Fibroblast of mammary gland (primary cell): Measurements from ENCODE around the gene PSMB5.

Source experiments
- DNase-seq: peaks from one replicate; pipeline ENCODE4 v3.0.0-alpha.2; 2010; ENCODE audit warnings: low read depth
- H3K4me3 ChIP-seq: 2 replicates; pipeline ENCODE4 v1.5.1; 2011; ENCODE audit warnings: low read depth, mild to moderate bottlenecking, low read length, moderate library complexity; ENCODE audit not compliant: control insufficient read depth
- CTCF ChIP-seq: conservative IDR thresholded peaks from 2 replicates; pipeline ENCODE4 v1.5.1; 2011; ENCODE audit warnings: low read depth, low read length, inconsistent platforms; ENCODE audit not compliant: control insufficient read depth, insufficient read depth

The PSMB5 gene

DNA sequence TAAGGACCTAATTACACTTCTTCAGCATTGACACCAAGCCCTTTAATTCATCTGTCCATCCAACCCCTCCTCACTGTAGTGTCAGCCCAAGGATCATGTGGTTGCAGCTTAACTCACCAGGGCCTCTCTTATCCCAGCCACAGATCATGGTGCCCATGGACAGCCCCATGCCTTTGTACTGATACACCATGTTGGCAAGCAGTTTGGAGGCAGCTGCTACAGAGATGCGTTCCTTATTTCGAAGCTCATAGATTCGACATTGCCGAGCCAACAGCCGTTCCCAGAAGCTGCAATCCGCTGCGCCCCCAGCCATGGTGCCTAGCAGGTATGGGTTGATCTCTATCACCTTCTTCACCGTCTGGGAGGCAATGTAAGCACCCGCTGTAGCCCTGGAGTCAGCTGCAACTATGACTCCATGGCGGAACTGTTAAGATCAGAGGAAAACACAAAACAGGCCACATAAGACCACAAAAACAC, 1.4 kb downstream of the PSMB5 start:
- H3K4me3 ChIP-seq: peak overlapping the region; percentile 96
- DNase-seq: no peak
- no peak for TF ChIP-seq CTCF

GRCh38 chr14:23030936-23031335, 3.8 kb downstream of the PSMB5 start:
- no peak for TF ChIP-seq CTCF
- DNase-seq: peak; percentile 29
- no peak overlapping the region for H3K4me3 ChIP-seq

DNA sequence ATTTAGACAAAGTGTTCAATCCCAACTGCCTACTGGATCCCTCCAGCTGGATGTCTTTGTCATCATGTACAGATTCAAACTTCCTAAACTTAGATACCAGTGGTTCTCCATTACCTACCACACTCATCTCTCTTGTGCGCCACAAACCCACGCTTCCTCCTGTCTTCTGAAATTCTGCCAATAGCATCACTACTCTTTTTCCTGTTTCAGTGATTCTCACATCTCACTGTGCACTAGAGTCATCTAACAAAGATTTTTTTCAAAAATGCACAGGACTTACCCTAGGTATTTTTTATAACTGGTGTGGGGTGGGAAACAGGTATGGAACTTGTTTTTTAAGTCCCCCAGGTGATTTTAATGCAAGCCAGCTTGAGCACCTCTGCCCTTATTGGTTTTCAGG, 5.9 kb downstream of the PSMB5 start:
- DNase-seq: peak; percentile 52
- H3K4me3 ChIP-seq: no peak overlapping the region
- no peak for TF ChIP-seq CTCF

- H3K4me3 ChIP-seq: no peak overlapping the region
- DNase-seq: no peak
- TF ChIP-seq CTCF: no peak
These were observed 9.4 kb downstream of the PSMB5 start for GRCh38 chr14:23025151-23025814.

DNA sequence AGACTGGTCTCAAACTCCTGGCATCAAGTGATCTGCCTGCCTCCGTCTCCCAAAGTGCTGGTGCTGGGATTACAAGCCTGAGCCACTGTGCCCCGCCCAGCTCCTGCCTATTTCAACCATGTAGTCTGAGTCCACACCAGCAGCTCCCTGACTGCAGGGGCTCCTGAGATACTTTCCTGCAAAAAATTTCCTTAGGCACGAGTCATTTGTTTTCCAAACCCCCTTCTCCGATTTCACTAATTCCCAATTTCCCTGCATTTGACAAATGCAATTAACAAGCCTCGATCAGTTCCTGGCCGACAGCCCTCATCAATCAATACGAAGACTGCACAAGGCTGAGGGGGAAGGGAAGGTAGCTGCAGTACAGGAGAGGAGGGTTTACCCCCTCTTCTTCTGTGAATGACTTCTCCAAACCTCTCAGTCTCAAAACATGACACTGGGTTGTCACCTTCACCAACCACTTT, 10.1 kb downstream of the PSMB5 start:
- TF ChIP-seq CTCF: no peak
- no peak for DNase-seq
- H3K4me3 ChIP-seq: no peak overlapping the region

DNA sequence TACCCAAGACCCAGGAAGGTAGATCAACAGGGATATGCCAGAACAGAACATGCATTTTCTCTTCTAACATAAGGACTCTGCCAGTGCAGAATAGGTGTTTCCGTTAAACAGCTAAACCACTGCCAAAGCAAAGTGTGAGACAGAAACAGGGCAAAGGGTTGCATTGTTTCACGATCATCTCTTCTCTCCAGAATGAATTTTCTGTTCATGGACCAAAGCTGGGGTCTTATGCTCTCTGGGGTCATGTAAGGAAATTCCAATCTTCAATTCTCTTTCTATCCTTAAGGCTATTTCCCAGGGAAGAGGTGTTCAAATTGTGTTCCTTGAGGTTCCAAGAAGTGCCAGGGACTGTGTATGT, 10.9 kb downstream of the PSMB5 start:
- TF ChIP-seq CTCF: no peak
- DNase-seq: no peak
- H3K4me3 ChIP-seq: no peak overlapping the region

DNA sequence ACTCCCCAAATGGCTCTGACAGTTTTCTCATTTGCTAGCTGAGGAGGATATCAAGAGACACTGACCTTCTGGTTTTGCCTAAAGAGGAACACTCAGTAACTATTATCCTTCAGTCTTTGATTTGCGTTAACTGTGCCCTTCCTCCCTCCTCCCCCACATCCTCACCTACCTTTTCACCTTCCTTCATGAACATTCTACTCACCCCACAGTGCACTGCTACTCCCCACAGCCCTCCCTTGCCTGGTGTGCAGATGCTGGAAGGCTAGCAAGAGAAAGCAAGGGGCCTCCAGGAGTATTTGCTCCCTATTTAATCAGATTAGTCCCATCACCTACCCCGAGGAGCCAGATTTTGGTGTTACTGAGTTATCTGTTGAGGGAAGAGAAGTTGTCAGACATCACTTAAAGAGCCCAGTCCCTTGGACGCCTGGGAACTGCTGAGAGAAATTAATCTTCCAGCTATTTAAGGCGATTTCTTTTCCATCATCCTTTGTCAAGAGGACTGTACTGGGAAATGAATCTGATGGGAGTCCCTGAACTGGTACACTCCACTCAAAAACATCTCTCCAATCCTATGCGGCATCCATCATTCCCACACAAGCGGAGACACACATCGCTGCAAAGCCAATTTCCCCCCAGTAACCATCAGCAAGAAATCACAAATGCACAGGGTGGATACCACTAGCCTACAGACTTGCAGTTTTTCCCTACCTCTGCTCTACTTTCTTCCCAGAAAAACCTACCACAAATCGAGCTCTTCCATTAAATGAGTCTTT, 11.5 kb downstream of the PSMB5 start:
- TF ChIP-seq CTCF: no peak
- DNase-seq: no peak
- no peak overlapping the region for H3K4me3 ChIP-seq
